H9 (cell line): ENCODE results near the gene LDLRAD4. TPM values are rescaled to one million over a fixed set of nuclear protein-coding genes. Genes with fewer than 3 reads are reported as not detected.

Source experiments
- DNase-seq: peaks from one replicate; pipeline ENCODE4 v3.0.0-alpha.2; 2017
- H2AFZ ChIP-seq: one replicate; pipeline ENCODE4 v1.6.1; 2013; ENCODE audit warnings: mild to moderate bottlenecking, low read length, control low read depth, moderate library complexity
- H2AK5ac ChIP-seq: 2 replicates; pipeline ENCODE4 v1.6.1; 2013; ENCODE audit warnings: low read length, control low read depth, mixed read lengths; ENCODE audit not compliant: insufficient read length
- H2BK120ac ChIP-seq: one replicate; pipeline ENCODE4 v1.6.1; 2013; ENCODE audit warnings: low read depth, mild to moderate bottlenecking, low read length, control low read depth, inconsistent platforms; ENCODE audit not compliant: poor library complexity, severe bottlenecking
- H2BK12ac ChIP-seq: 2 replicates; pipeline ENCODE4 v1.6.1; 2013; ENCODE audit warnings: low read length, control low read depth, mixed read lengths, low read depth; ENCODE audit not compliant: insufficient read length
- H2BK15ac ChIP-seq: 2 replicates; pipeline ENCODE4 v1.6.1; 2013; ENCODE audit warnings: low read depth, low read length, control low read depth
- H2BK20ac ChIP-seq: one replicate; pipeline ENCODE4 v1.6.1; 2013; ENCODE audit warnings: low read depth, mild to moderate bottlenecking, low read length, control low read depth, inconsistent platforms; ENCODE audit not compliant: poor library complexity, severe bottlenecking
- H2BK5ac ChIP-seq: 2 replicates; pipeline ENCODE4 v1.6.1; 2013; ENCODE audit warnings: low read length, control low read depth, mixed read lengths; ENCODE audit not compliant: insufficient read length
- H3K14ac ChIP-seq: 2 replicates; pipeline ENCODE4 v1.6.1; 2013; ENCODE audit warnings: low read length, control low read depth; ENCODE audit not compliant: insufficient read depth
- H3K18ac ChIP-seq: 2 replicates; pipeline ENCODE4 v1.6.1; 2013; ENCODE audit warnings: low read depth, mild to moderate bottlenecking, mixed read lengths, low read length, control low read depth; ENCODE audit not compliant: insufficient read length
- H3K23ac ChIP-seq: 2 replicates; pipeline ENCODE4 v1.6.1; 2013; ENCODE audit warnings: low read length, control low read depth, mixed read lengths, low read depth; ENCODE audit not compliant: insufficient read length
- H3K23me2 ChIP-seq: 2 replicates; pipeline ENCODE4 v1.6.1; 2013; ENCODE audit warnings: low read depth, mild to moderate bottlenecking, mixed read lengths, low read length, control low read depth; ENCODE audit not compliant: insufficient read length, poor library complexity, severe bottlenecking
- H3K27ac ChIP-seq: 2 replicates; pipeline ENCODE4 v1.5.1; 2013; ENCODE audit warnings: low read length, control low read depth, mixed read lengths, low read depth; ENCODE audit not compliant: insufficient read length
- H3K27me3 ChIP-seq: 2 replicates; pipeline ENCODE4 v1.6.1; 2013; ENCODE audit warnings: low read length, control low read depth, inconsistent platforms; ENCODE audit not compliant: insufficient read depth
- H3K4ac ChIP-seq: 2 replicates; pipeline ENCODE4 v1.6.1; 2013; ENCODE audit warnings: low read depth, mild to moderate bottlenecking, control low read depth, inconsistent platforms, low read length, moderate library complexity
- H3K4me1 ChIP-seq: 2 replicates; pipeline ENCODE4 v1.6.1; 2013; ENCODE audit warnings: low read length, control low read depth, inconsistent platforms; ENCODE audit not compliant: insufficient read depth
- H3K4me2 ChIP-seq: 2 replicates; pipeline ENCODE4 v1.6.1; 2013; ENCODE audit warnings: low read length, control low read depth, mixed read lengths; ENCODE audit not compliant: insufficient read length, insufficient read depth
- H3K56ac ChIP-seq: 2 replicates; pipeline ENCODE4 v1.6.1; 2013; ENCODE audit warnings: low read depth, mild to moderate bottlenecking, mixed read lengths, low read length, control low read depth; ENCODE audit not compliant: insufficient read length
- H3K79me1 ChIP-seq: 2 replicates; pipeline ENCODE4 v1.6.1; 2013; ENCODE audit warnings: low read depth, mild to moderate bottlenecking, moderate library complexity, low read length, control low read depth, inconsistent platforms; ENCODE audit not compliant: insufficient read depth, poor library complexity, severe bottlenecking
- H3K79me2 ChIP-seq: 2 replicates; pipeline ENCODE4 v1.6.1; 2013; ENCODE audit warnings: low read length, control low read depth, inconsistent platforms; ENCODE audit not compliant: insufficient read depth
- H3K9ac ChIP-seq: 2 replicates; pipeline ENCODE4 v1.6.1; 2013; ENCODE audit warnings: low read length, control low read depth, mixed read lengths; ENCODE audit not compliant: insufficient read length; ENCODE audit errors: extremely low read depth
- H3K9me3 ChIP-seq: one replicate; pipeline ENCODE4 v1.6.1; 2013; ENCODE audit warnings: low read depth, low read length, inconsistent platforms; ENCODE audit not compliant: control insufficient read depth
- H3T11ph ChIP-seq: one replicate; pipeline ENCODE4 v1.6.1; 2013; ENCODE audit warnings: mild to moderate bottlenecking, low read length, control low read depth, inconsistent platforms
- H4K20me1 ChIP-seq: one replicate; pipeline ENCODE4 v1.6.1; 2013; ENCODE audit not compliant: control insufficient read depth, insufficient read length, insufficient read depth
- H4K5ac ChIP-seq: 2 replicates; pipeline ENCODE4 v1.6.1; 2013; ENCODE audit warnings: low read depth, mild to moderate bottlenecking, mixed read lengths, low read length, control low read depth; ENCODE audit not compliant: insufficient read length
- H4K8ac ChIP-seq: replicated peaks from 2 replicates; pipeline ENCODE4 v1.6.1; 2013; ENCODE audit warnings: low read length, control low read depth, mixed read lengths, low read depth; ENCODE audit not compliant: insufficient read length
- H4K91ac ChIP-seq: 2 replicates; pipeline ENCODE4 v1.6.1; 2013; ENCODE audit warnings: low read depth, mild to moderate bottlenecking, moderate library complexity, mixed read lengths, low read length, control low read depth; ENCODE audit not compliant: insufficient read length
- H3K27ac Mint-ChIP-seq, 3 experiments: 2 replicates in 2 of 3; 3 replicates in 1 of 3; pipeline ENCODE4 v1.8.0; 2020 to 2021; ENCODE audit warnings: mixed read lengths in 3 of 3, mild to moderate bottlenecking in 1 of 3, moderate library complexity in 1 of 3
- H3K27me3 Mint-ChIP-seq: 2 replicates; pipeline ENCODE4 v1.8.0; 2021; ENCODE audit warnings: low read depth, mild to moderate bottlenecking, moderate library complexity, mixed read lengths
- H3K36me3 Mint-ChIP-seq, 3 experiments: 2 replicates in 2 of 3; 3 replicates in 1 of 3; pipeline ENCODE4 v1.8.0; 2020 to 2021; ENCODE audit warnings: low read depth in 3 of 3, mixed read lengths in 3 of 3; ENCODE audit not compliant: insufficient read depth in 1 of 3
- H3K4me1 Mint-ChIP-seq, 2 experiments: 2 replicates each; pipeline ENCODE4 v1.8.0; 2020; ENCODE audit warnings: mixed read lengths in 2 of 2
- H3K4me3 Mint-ChIP-seq, 2 experiments: 2 replicates in 1 of 2; 3 replicates in 1 of 2; pipeline ENCODE4 v1.8.0; 2020 to 2021; ENCODE audit warnings: mild to moderate bottlenecking in 2 of 2, mixed read lengths in 2 of 2, moderate library complexity in 1 of 2
- H3K9me3 Mint-ChIP-seq, 2 experiments: 2 replicates in 1 of 2; 3 replicates in 1 of 2; pipeline ENCODE4 v1.8.0; 2020; ENCODE audit warnings: mild to moderate bottlenecking in 2 of 2, mixed read lengths in 2 of 2, moderate library complexity in 1 of 2
- WGBS: extraction: QIAGEN DNeasy Blood & Tissue Kit; methylation state at CpG from one replicate; pipeline ENCODE4 v1.1.7; 2013; ENCODE audit warnings: missing lambda C conversion rate, low lambda C conversion rate, mixed read lengths; ENCODE audit not compliant: insufficient read length; ENCODE audit errors: extremely low coverage; 5-methylcytosine and 5-hydroxymethylcytosine counted together
- total RNA-seq: library from RNA; stranded (reverse); gene quantifications from 2 replicates; pipeline ENCODE4 v1.2.1, GENCODE V29; 2021
- TF ChIP-seq, protein P1 (sequence below): fragments of 200-600 bp; sonication (generic); conservative IDR thresholded peaks from 3 replicates; pipeline ENCODE4 v1.8.0; 2021; ENCODE audit warnings: antibody characterized with exemption, mild to moderate bottlenecking

Gene LDLRAD4
- total RNA-seq, 1 experiment from 2014 or later = 3.9 TPM

DNA sequence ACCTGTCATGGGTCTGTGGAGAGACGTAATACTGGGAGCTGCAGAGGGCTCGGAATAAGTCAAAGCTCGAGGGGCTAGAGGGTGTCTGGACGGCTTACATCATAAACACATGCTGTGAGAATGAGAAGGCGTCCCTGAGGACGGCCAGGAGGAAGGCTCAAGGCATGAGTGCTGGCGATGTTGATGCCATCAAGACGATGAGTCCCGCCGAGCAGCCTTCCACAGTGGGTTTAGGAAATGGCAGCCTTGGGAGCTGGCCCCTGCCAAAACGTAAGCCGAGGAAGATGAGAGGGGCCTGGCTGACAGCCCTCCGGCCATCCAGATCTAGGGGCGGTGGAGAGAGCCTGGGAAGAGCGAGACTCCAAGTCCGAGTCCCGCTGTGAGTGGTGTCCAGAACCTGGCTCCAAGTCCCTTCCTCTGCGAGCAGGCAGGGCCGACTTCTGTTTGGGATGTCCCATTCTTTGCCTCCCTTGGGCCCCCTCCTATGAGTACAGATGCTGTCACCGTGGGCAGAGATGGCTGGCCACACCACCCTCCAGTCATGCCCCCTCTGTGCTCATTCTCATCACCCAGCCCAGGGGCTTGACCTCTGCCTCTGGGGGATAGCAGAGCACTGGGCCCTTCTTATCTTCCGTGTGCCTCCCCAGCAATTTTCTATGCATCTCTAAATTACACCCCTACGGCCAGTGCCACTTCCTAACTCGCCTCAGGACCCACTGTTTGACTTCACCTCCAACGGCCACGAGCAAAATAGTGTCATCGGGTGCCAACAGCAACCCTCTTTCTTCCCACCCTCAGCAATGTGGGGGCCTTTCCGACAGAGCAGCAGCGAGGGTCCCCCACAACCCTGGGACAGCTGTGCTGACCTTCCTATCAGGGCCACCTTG is 332.1 kb downstream of the LDLRAD4 start:
- H3K23me2 ChIP-seq = no peaks in the 10 kb centered on the region
- peak overlapping the region in 1 of 3 experiments; percentile 8; a peak in 1 of 7 replicates for H3K27ac Mint-ChIP-seq
- no peak overlapping the region for H3K23ac ChIP-seq
- H3K9ac ChIP-seq = no peak overlapping the region
- WGBS = no CpG with 5 or more reads among the region's 28 CpGs
- H2BK20ac ChIP-seq = no peak overlapping the region
- H2BK120ac ChIP-seq = no peak overlapping the region
- no peak overlapping the region for H4K8ac ChIP-seq
- no peak overlapping the region for H2AFZ ChIP-seq
- H3K36me3 Mint-ChIP-seq = no peaks in the 10 kb centered on the region; a peak in 1 of 7 replicates
- H3K56ac ChIP-seq = no peak overlapping the region
- no peak for DNase-seq
- no peak overlapping the region for H4K5ac ChIP-seq
- H3K27me3 ChIP-seq = no peaks in the 10 kb centered on the region
- H3K79me2 ChIP-seq = no peaks in the 10 kb centered on the region
- no peak overlapping the region; the same call in 1 of the 2 replicates for H3K14ac ChIP-seq
- H3K9me3 Mint-ChIP-seq = peaks cover 4 to 7% of the 10 kb centered on the region in 2 experiments; a peak in 2 of 5 replicates
- H3K18ac ChIP-seq = no peak overlapping the region
- H3K27me3 Mint-ChIP-seq = peaks cover 1% of the 10 kb centered on the region
- no peak overlapping the region for H2AK5ac ChIP-seq
- H3T11ph ChIP-seq = no peak overlapping the region
- no peaks in the 10 kb centered on the region for H3K4me1 Mint-ChIP-seq
- no peak overlapping the region for H3K27ac ChIP-seq
- H3K4me3 Mint-ChIP-seq = no peak overlapping the region
- H3K9me3 ChIP-seq = no peaks in the 10 kb centered on the region
- no peak overlapping the region for H2BK5ac ChIP-seq
- no peaks in the 10 kb centered on the region for H4K20me1 ChIP-seq
- no peaks in the 10 kb centered on the region for H3K79me1 ChIP-seq
- H4K91ac ChIP-seq = no peak overlapping the region
- H3K4me2 ChIP-seq = no peak overlapping the region
- no peak overlapping the region for H2BK15ac ChIP-seq
- H2BK12ac ChIP-seq = no peak overlapping the region
- no peak overlapping the region for H3K4ac ChIP-seq
- H3K4me1 ChIP-seq = no peaks in the 10 kb centered on the region
- TF ChIP-seq, protein P1, sequence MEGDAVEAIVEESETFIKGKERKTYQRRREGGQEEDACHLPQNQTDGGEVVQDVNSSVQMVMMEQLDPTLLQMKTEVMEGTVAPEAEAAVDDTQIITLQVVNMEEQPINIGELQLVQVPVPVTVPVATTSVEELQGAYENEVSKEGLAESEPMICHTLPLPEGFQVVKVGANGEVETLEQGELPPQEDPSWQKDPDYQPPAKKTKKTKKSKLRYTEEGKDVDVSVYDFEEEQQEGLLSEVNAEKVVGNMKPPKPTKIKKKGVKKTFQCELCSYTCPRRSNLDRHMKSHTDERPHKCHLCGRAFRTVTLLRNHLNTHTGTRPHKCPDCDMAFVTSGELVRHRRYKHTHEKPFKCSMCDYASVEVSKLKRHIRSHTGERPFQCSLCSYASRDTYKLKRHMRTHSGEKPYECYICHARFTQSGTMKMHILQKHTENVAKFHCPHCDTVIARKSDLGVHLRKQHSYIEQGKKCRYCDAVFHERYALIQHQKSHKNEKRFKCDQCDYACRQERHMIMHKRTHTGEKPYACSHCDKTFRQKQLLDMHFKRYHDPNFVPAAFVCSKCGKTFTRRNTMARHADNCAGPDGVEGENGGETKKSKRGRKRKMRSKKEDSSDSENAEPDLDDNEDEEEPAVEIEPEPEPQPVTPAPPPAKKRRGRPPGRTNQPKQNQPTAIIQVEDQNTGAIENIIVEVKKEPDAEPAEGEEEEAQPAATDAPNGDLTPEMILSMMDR = no peak
